NCI-H2227 (cell line): ENCODE data around the gene ETF1.

ENCODE experiments used
- DNase-seq: peaks from one replicate; lab custom pipeline; 2025; ENCODE audit not compliant: unreplicated experiment; lab: John Stamatoyannopoulos, UW

Gene ETF1

DNA sequence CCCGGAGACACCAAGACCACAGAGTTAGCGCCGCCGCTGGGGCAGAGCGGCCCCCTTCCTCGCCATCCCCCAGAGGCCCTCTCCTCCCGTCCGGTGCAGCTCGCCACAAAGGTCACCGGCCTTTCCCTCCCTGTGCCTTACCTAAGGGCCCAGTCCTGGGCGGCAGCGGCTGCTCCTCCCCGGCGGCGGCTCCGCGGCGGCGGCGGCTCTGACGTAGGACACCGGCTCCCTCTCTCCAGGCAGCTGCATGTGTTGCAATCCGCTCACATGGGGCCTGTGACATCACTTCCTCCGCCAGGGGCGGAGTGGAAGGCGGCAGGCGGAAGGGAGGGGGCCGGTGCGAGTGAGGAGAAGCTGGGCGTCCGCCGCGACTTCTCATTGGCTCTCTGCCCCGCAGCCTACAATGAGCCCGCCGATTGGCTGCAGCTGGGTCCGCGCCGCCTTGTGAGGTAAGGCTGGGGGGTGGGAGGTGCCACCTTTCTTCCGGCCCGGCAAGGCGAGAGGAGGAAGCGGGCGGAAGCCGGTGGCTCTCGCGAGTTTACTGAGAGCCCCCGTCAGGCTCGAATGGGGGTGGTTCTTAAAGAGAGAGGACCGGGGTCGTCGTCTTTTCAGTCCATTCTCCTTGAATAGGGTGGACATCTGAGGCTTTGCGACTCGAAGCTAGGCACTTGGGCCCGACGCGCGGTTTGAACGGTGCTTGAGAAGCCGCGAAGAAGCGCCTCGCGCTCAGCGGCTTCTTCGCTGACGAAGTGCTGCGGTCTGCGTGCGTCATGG, at the start of gene ETF1:
TSS of gene ETF1 (minus strand) at position 281 of the 774 bp plus-strand sequence. CDS start 318 bp downstream, outside the sequence.
- peak; percentile 97 for DNase-seq

DNA sequence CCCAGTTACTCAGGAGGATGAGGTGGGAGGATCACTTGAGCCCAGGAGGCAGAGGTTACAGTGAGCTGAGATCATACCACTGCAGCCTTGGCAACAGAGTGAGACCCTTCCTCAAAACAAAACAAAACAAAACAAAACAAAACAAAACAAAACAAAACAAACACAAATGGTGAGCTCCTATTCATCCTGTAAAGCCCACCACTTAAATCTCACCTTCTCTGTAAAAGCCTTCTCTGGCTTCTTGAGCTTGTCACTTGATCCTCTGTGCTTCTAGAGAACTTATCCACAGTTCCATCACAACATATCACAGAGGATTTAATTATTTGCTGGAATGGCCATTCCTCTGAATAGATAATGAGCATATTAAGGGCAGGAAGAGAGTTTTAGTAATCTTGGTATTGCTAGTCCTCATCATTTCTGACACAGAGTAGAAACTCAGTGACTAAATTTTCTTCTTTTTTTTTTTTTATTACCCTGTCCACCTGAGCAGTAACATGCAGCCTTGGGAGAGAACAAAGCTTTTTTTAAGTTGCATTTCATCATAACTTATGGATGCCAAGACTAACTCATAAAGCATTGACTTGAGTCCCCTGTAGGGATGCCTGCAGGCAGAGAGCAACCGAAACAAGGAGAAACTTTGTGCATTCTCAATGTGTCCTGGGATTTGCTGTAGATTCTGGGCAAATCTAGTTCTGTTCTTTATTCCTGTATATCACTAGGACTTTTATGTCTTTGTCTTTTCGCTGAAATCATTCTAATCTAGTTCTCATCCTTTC, 45.2 kb upstream of the ETF1 start:
- DNase-seq: no peak

DNA sequence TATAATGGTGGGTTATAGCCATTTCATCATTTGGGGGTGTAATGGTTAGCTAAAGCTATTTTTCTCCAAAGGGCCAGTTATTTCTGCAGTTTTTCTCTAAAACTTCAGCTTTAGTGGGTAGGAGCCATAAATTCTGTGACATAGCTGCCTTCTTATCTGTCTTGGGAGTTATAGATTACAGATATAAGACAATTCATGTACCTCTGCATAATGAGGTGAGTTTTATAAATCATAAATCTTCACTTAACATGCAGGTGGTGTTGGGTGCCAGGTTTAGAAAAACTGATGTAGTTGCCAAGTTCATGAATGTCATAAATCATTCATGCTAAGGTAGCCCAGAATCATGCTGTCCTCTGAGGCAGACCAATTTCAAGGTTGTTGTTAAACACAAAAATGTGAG, 42.1 kb upstream of the ETF1 start:
- no peak for DNase-seq

DNA sequence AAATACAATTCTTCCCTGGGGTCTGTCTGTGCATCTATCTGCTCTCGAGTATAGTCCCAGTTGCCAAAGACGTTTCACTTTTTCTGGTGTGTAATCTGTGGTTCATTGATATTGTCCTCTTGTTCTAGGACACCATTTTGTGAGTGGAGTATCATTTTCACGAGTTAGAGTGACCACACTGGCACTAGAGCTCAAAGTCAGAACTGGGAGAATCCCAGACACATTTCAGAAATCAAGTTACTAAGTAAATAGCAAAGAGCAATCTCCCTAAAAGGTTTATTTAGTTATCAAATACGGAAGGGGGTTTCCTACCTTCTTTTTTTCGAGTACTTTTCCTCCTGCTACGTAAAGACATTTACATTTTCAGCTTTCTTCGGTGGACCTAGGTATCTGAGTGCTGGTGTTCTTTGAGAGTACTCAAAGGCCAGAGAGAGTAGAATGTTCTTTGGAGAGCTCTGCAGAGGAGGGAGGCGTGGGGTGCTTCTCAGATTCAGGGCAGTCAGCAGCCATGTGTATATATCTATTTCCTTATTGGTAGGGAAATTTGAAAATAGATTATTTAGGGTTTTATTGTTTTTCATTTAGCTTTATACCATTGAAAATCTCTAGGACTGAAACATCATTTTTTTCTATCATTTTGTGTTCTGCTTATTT, 41.1 kb upstream of the ETF1 start:
- no peak for DNase-seq

DNA sequence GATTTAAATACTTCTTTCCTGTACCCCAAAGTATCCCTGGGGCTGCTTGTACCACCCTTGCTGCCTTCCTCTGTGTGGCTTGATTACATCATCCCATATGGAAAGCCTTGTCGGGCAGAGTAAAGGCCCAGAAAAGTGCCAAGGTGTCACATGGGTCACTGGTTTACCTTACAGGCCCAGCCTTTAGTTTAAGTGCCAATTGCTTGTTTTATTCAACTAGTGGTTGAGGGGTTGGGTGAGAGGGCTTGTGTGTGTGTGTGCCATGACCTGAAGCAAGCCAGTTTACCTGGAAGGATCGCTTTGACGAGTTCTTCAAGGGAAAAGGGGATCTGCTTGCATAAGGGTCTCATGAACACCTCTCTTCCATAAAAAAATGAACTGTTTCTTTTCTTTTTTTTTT, 39.9 kb upstream of the ETF1 start:
- DNase-seq: no peak

DNA sequence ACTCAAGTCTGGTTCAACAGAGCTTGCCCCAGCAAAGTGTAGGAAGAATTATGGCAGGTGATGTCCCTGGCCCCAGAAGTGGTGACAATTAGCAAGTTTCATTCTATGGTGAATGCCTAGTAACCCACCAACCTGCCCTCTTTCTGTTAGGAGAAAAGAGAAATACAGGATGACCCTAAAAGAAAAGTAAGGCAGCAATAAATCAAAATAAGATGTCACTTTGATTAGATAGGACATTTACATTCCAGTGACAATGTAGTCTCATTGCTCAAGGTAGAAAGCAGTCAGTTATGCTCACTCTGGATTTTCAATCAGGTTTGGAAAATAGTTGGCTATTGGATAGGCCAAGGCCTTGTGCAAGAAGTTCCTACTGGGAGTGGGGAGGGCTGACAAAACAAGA, 37.7 kb upstream of the ETF1 start:
- no peak for DNase-seq

DNA sequence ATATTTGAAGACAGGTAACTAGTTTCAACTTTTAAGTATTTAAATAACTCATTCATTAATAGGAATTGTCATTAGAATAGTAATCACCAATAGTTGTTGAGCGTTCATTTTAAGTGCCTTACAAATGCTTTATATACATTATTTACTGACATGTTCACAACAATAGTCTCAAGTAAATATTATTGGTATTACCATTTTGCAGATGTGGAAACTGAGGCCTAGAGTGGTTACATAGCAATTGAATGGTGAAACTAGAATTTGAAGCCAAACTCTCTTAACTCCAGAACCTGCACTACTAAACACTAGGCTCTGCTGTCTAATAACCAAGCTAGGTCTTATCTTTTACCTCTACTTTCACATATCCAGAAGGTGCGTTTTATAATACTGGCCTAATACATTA, 37.0 kb upstream of the ETF1 start:
- DNase-seq: no peak

DNA sequence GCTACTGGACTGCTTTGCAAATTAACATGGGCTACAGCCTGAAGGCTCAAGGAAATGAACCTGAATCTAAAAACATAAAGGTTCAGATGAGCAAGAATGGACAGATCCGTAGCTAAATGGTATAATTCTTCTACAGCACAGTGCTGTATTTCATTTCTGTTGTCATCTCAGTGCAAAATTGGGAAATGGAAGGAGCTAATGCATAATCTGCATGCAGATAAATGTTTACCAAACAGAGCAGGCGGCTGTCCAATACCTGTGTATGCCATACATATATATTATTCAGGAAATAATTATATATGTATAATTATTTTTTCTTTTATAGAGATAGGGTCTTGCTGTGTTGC, 36.5 kb upstream of the ETF1 start:
- DNase-seq: no peak

DNA sequence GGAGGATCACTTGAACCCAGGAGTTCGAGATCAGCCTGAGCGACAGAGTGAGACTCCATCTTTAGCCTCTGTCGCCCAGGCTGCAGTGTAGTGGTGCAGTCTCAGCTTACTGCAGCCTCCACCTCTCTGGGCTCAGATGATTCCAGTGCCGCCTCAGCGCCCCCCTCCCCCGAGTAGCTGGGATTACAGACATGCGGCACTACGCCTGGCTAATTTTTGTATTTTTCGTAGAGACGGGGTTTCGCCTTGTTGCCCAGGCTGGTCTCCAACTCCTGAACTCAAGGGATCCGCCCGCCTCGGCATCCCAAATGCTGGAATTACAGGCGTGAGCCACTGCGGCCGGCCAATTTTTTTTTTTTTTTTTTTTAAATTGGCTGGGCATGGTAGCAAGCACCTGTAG, 34.4 kb upstream of the ETF1 start:
- no peak for DNase-seq

DNA sequence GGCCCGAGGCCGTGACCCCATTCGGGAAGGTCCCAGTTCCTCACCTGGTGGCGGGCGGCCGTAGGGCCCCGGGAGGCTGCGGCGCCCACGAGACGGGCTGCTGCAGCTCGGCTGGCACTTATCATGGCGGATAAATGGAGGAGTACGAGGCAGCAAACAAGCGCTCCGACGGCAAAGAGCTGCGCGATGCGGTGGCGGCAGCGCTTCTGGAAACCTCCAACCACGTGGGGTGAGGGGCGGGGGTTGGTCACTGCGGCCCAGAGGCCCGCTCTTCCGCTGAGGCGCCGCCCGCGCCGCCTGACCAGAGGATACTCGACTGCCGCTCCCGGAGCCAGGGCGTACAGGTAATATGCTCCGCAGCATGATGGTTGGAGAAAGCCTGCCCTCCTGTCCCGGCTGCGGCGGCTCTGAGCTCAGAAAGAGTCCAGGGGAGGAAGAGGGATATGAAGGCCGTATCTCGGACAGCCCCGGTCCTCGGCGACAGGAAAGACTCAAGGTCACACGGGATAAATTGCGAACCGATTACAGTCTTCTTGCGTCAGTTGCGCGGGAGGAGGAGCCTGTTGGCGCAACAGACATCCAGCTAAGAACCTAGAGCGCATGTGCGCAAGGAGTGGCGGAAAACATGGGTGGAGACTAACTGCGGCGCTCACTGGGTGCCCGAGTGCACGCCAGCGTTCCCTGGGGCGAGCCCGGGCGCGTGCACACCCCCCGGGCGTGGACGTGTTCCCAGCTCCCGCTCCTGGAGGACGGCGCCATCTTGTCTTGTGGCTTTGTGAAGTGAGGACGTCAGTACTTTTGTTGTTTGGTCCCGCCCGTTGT, 32.4 kb upstream of the ETF1 start, which contains the start of gene HSPA9:
TSS of gene HSPA9 (minus strand) at position 208 of the 822 bp plus-strand sequence. CDS start at position 125, 83 bp downstream.
- DNase-seq: peak; percentile 97

DNA sequence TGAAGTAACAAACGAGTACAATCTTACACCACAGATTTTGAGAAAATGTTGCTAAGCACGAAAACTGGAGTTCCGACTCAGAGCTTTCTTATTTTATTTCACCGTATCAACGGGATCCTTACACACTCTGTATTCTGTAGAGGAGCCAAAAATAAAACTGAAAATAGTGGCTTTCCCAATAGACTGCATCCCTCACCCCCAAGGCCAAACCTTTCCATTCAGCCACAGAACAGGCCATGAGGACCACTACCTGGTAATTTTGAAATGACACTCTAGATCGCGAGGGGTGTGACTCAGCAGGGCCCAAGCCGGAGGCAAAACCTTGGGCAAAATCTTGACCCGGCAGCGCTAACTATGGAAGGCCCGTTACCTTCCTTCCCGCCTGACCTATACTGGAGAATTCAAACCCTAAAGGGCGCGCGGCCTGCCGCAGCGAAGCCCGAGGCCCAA, 31.7 kb upstream of the ETF1 start:
- DNase-seq: no peak

DNA sequence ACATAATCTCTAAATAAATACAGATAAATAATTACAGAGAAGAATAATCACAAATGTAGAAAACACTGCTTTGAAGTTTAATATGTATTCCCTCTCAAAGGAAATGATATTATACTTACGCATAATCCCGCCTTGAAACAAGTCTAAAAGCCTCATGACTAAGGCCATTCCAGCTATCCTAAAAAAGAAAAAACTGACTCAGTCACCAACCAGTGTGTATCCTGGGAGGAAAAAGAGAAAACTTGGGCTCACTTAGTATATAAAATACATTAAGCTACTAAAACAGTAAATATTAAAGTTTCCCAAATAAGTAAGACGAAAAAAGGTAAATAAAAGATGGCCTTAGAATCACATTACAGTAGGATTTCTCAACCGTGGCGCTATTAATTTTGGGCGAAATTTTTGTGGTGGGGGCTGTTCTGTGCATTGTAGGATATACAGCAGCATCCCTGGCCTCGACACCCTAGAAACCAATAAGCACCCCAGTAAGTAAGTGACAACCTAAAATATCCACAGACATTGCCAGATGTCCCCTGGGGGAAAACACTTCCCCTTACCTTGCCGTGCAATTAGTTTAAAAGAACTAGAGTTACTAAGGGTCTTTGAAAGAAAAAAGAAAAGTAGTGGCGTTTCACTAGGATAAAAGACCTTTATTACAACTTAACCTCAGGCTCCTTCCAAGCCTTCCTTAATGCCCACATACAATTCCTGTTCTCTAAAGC, 31.1 kb upstream of the ETF1 start:
- DNase-seq: no peak

DNA sequence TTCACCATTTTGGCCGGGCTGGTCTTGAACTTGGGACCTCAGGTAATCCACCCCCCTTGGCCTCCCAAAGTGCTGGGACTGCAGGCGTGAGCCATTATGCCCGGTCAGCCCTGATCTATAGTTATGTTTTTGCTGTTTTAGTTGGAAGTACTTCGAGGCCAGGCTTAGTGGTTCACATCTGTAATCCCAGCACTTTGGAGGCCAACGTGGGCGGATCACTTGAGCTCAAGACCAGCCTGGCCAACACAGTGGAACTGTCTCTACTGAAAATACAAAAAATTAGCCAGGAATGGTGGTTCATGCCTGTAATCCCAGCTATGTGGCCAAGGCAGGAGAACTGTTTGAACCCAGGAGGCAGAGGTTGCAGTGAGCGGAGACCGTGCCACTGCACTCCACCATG, 30.2 kb upstream of the ETF1 start:
- no peak for DNase-seq

DNA sequence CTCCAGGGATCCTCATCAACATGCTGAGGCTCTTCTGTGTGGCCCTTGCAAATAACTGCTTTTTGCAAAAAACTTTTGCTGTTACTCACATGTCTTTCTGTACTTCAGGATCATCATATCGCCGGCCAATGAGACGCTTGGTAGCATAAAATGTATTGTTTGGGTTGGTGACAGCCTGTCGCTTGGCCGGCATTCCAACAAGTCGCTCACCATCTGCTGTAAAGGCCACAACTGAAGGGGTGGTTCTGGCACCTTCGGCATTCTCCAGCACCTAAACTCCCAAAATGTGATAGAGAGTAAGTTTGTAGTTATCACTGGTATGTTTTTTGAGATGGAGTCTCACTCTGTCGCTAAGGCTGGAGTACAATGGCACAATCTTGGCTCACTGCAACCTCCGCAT, 27.8 kb upstream of the ETF1 start:
- no peak for DNase-seq

DNA sequence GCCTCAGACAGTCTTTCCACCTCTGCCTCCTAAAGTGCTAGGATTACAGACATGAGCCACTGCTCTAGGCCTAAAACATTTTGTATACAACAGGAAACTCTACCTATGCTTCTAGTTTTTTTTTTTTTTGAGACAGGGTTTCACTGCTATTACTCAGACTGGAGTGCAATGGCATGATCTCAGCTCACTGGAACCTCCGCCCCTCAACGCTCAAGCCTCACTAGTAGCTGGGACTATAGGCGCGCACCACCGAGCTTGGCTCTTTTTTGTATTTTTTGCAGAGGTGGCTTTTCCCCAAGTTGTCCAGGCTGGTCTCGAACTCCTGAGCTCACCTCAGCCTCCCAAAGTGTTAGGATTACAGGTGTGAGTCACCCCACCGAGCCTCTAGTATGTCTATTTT, 26.7 kb upstream of the ETF1 start:
- no peak for DNase-seq

DNA sequence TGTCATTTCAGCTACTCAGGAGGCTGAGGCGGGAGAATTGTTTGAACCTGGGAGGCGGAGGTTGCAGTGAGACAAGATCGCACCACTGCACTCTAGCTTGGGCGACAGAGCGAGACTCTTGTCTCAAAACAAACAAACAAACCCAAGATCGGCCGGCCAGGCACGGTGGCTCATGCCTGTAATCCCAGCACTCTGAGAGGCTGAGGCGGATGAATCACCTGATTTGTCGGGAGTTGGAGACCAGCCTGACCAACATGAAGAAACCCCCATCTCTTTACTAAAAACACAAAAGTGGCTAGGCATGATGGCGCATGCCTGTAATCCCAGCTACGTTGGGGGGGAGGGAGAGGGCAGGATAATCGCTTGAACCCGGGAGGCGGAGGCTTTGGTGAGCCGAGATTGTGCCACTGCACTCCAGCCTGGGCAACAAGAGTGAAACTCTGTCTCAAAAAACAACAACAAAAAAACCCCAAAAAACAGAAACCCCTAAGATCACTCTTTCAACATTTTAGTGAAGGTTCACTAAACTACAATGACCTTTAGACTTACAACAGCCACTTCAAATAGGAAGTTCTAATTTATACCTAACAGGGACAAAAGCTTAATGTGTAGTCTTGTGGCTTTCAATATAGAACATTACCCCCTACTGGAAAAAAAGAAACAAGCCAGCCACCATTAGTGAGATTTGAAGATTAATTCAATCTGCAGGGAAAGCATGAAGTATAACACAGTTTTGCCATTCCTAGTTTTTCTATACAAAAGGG, 25.2 kb upstream of the ETF1 start:
- DNase-seq: no peak

DNA sequence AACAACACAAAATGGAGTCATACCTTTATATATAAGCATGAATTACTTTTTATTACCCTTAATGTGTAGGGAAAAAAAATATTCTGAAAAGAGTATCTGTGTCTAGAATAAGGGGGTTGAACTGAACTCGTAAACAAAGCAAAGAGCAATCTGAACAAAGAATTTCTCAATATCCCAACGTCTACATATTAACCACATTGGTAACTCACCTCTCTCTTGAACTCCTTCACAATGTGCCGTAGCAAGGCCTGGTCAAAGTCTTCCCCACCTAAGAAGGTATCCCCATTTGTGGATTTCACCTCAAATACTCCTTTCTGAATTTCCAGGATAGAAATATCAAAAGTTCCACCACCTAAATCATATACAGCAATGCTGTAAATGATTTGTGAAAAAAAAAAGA, 23.8 kb upstream of the ETF1 start:
- DNase-seq: no peak

DNA sequence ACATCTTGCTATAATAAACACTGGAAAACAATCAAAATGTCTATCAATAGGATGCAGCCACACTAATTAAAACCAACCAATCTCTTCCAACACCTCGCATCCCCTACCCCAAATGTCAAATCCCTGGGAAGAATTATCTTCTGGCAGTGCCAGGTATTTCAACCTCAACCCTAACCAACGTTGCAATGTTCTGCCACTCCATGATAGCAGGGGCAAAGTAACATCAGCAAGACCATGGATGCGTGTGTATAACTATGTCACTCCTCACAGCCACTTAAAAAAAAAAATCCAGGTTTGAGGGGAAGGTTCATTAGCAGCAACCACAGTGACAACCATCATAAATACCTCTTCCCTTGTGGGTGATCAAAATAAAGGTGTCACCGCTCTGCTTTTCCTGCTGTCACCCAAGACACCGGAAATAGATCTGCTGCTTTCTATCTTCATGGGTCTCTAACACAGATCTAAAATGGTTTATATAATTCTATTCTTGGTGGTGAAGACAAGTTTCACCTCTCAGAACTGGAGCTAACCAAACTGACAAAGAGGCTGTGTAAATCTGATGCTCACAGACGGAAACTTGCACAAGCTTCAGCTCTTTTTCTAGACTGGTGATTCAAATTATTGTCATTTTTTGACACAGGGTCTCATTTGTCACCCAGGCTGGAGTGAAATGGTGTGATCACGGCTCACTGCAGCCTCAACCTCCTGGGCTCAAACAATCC, 22.2 kb upstream of the ETF1 start:
- DNase-seq: no peak

DNA sequence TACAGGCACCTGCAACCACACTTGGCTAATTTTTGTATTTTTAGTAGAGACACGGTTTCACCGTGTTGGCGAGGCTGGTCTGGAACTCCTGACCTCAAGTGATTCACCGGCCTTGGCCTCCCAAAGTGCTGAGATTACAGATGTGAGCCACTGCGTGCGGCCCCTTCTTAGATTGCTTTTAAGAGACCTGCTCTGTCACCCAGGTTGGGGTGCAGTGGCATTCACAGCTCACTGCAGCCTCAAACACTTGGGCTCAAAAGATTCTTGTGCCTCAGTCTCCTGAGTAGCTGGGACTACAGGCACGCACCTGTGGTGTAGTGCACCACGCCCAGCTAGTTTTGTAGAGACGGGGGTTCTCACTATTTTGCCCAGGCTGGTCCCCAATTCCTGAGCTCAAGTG, 21.2 kb upstream of the ETF1 start:
- no peak for DNase-seq
